A673 (cell line): Measurements from ENCODE around the gene RAB21.

ENCODE experiments used
- CTCF ChIP-seq: fragments of 300-800, 200-600 bp; sonication (generic); conservative IDR thresholded peaks from 2 replicates; pipeline ENCODE4 v1.5.1; 2017; ENCODE audit warnings: low read depth, mild to moderate bottlenecking, antibody characterized with exemption, low read length, moderate library complexity, mixed read lengths
- EZH2 ChIP-seq: fragments of 200-600 bp; sonication (generic); IDR thresholded peaks from 2 replicates; pipeline ENCODE4 v1.6.1; 2017; ENCODE audit warnings: borderline replicate concordance, low read depth, mild to moderate bottlenecking, mixed read lengths, antibody characterized with exemption, low read length; ENCODE audit not compliant: poor library complexity, severe bottlenecking

- TF ChIP-seq CTCF (no peak), EZH2 (no peak)
Measured at GRCh38 chr12:71759941-71760340, 5.3 kb downstream of the RAB21 start.
